OCI-LY3 (cell line): ENCODE data around the gene NCF4.

Experiments
- H2AFZ ChIP-seq: fragments of 200-600, 300-600 bp; shearing (Covaris generic); 2 replicates; pipeline ENCODE4 v1.6.0; 2014; ENCODE audit warnings: antibody characterized with exemption, low read depth, low read length
- H3K27ac ChIP-seq: fragments of 200-600, 300-600 bp; sonication (generic); 2 replicates; pipeline ENCODE4 v1.5.1; 2014; ENCODE audit warnings: mild to moderate bottlenecking, low read length, moderate library complexity, mixed read lengths
- H3K27me3 ChIP-seq: fragments of 200-600, 300-600 bp; sonication (generic); 2 replicates; pipeline ENCODE4 v1.6.1; 2014; ENCODE audit warnings: low read depth, low read length, mixed read lengths
- H3K36me3 ChIP-seq: fragments of 200-600, 300-600 bp; sonication (generic); replicated peaks from 2 replicates; pipeline ENCODE3; 2014; ENCODE audit warnings: low read depth, low read length, mixed read lengths
- H3K4me1 ChIP-seq: fragments of 300-600, 200-600 bp; sonication (generic); 2 replicates; pipeline ENCODE4 v1.6.1; 2014; ENCODE audit warnings: low read length, mixed read lengths
- H3K4me2 ChIP-seq: fragments of 200-600, 300-600 bp; sonication (generic); 2 replicates; pipeline ENCODE4 v1.6.1; 2014; ENCODE audit warnings: low read length, mixed read lengths
- H3K4me3 ChIP-seq: fragments of 300-600, 200-600 bp; sonication (generic); 2 replicates; pipeline ENCODE4 v1.5.1; 2014; ENCODE audit warnings: antibody characterized with exemption, mild to moderate bottlenecking, low read length, moderate library complexity
- H3K79me2 ChIP-seq: fragments of 300-600, 200-600 bp; shearing (Covaris generic); 2 replicates; pipeline ENCODE4 v1.6.1; 2014; ENCODE audit warnings: mild to moderate bottlenecking, low read length, mixed read lengths
- H3K9ac ChIP-seq: fragments of 300-600, 200-600 bp; shearing (Covaris generic); 2 replicates; pipeline ENCODE4 v1.6.0; 2014; ENCODE audit warnings: mild to moderate bottlenecking, low read length, moderate library complexity
- H3K9me3 ChIP-seq: fragments of 200-600, 300-600 bp; shearing (Covaris generic); 2 replicates; pipeline ENCODE4 v1.6.1; 2014; ENCODE audit warnings: low read length, mixed read lengths; ENCODE audit not compliant: insufficient read depth
- H4K20me1 ChIP-seq: fragments of 200-600, 300-600 bp; sonication (generic); 2 replicates; pipeline ENCODE4 v1.6.1; 2016; ENCODE audit warnings: low read length, mixed read lengths; ENCODE audit not compliant: insufficient read depth
- CTCF ChIP-seq: fragments of 200-600, 300-600 bp; sonication (generic); IDR thresholded peaks from 2 replicates; pipeline ENCODE4 v1.5.1; 2014; ENCODE audit warnings: antibody characterized with exemption, low read length, low read depth
- EZH2phosphoT487 ChIP-seq: fragments of 200-600 bp; shearing (Covaris generic); IDR thresholded peaks from 2 replicates; pipeline ENCODE4 v1.6.1; 2018; ENCODE audit warnings: antibody characterized with exemption, mixed run types, low read depth

Gene NCF4

GRCh38 chr22:36852056-36852973 is 8.5 kb upstream of the NCF4 start:
- H3K36me3 ChIP-seq: no peaks in the 10 kb centered on the region
- no peak overlapping the region for H3K9ac ChIP-seq
- H3K27ac ChIP-seq: no peak overlapping the region
- H3K79me2 ChIP-seq: no peaks in the 10 kb centered on the region
- H3K4me1 ChIP-seq: peaks cover 25% of the 10 kb centered on the region
- no peak overlapping the region for H3K4me3 ChIP-seq
- no peak overlapping the region for H3K4me2 ChIP-seq
- TF ChIP-seq CTCF (no peak), EZH2phosphoT487 (no peak)
- no peaks in the 10 kb centered on the region for H4K20me1 ChIP-seq
- 0 out of 2 replicates have a peak overlapping the region, but pooled peaks have one; percentile 99 for H2AFZ ChIP-seq
- H3K27me3 ChIP-seq: peaks cover 8% of the 10 kb centered on the region; the same call in 1 of the 2 replicates
- H3K9me3 ChIP-seq: no peaks in the 10 kb centered on the region

- peaks cover 37% of the 10 kb centered on the region for H3K4me1 ChIP-seq
- peak overlapping the region; percentile 99 for H2AFZ ChIP-seq
- peak overlapping the region; percentile 50 for H3K4me3 ChIP-seq
Observed at GRCh38 chr22:36853407-36854099, 7.3 kb upstream of the NCF4 start.

GRCh38 chr22:36855478-36855877 is 5.3 kb upstream of the NCF4 start:
- TF ChIP-seq CTCF (no peak), EZH2phosphoT487 (no peak)
- no peak overlapping the region for H2AFZ ChIP-seq
- peaks cover 4% of the 10 kb centered on the region; the same call in 1 of the 2 replicates for H3K27me3 ChIP-seq
- peaks cover 57% of the 10 kb centered on the region for H3K4me1 ChIP-seq
- no peaks in the 10 kb centered on the region for H4K20me1 ChIP-seq
- H3K9me3 ChIP-seq: no peaks in the 10 kb centered on the region
- H3K79me2 ChIP-seq: no peaks in the 10 kb centered on the region
- H3K4me3 ChIP-seq: no peak overlapping the region
- H3K9ac ChIP-seq: no peak overlapping the region
- no peaks in the 10 kb centered on the region for H3K36me3 ChIP-seq
- H3K27ac ChIP-seq: no peak overlapping the region
- no peak overlapping the region for H3K4me2 ChIP-seq

More at GRCh38 chr22:36853407-36854099, 7.3 kb upstream of the NCF4 start:
- H3K9me3 ChIP-seq: no peaks in the 10 kb centered on the region
- H3K4me2 ChIP-seq: peak overlapping the region; percentile 75
- H3K27ac ChIP-seq: no peak overlapping the region
- H3K79me2 ChIP-seq: no peaks in the 10 kb centered on the region
- TF ChIP-seq EZH2phosphoT487 (no peak), CTCF (peak; percentile 96)
- no peaks in the 10 kb centered on the region for H3K36me3 ChIP-seq
- H3K9ac ChIP-seq: peak overlapping the region; percentile 40; the same call in 1 of the 2 replicates
- H3K27me3 ChIP-seq: peaks cover 4% of the 10 kb centered on the region; the same call in 1 of the 2 replicates
- no peaks in the 10 kb centered on the region for H4K20me1 ChIP-seq
